ENCODE measurements around the gene TNS3. TPM values are rescaled to one million over a fixed set of nuclear protein-coding genes. Genes with fewer than 3 reads are reported as not detected.

Gene TNS3
- polyA plus RNA-seq, 3 donors, result 5.2 to 30.3 (median 7.9) TPM

DNA sequence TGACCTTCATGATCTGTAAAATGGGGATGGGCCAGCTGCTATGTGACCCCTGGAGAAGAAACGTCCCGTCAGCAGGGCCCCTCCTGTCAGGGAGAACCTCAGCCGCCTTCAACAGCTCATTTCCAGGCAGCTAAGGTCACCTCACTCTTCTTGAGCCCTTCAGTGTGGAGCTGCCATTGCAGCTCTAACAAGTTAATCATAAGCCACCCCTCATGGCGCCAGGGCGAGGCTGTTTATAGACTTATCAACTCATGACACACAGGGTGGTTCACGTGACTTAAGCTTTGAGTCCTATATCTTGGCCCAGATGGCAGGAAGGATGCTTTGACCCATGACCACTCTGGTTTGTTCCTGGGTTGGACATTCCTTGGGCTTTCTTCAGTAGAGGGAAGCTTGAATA lies 315.1 kb downstream of the TNS3 start:
- H2AFZ ChIP-seq (ENCODE audit: insufficient read depth, low read depth, low read length, poor library complexity, severe bottlenecking), result no peak overlapping the region
- no peak overlapping the region for H3K4me3 ChIP-seq (replicated peaks in 1 of 3; ENCODE audit: low read depth in 2 of 3, low read length in 3 of 3)
- H3K79me2 ChIP-seq (ENCODE audit: insufficient read depth, low read length), result no peaks in the 10 kb centered on the region
- DNase-seq, result no peak
- H3K4me1 ChIP-seq (ENCODE audit: control insufficient read depth in 1 of 2, insufficient read depth in 2 of 2, low read length in 2 of 2), result no peaks in the 10 kb centered on the region
- Mint-ChIP-seq H3K9me3 (peaks cover 0 to 4% (median 2%) of the 10 kb centered on the region in 7 donors), H3K27ac (peak overlapping the region in 1 of 7 donors; percentile 49), H3K36me3 (no peaks in the 10 kb centered on the region), H3K27me3 (ENCODE audit: low read depth in 3 of 3) (peaks cover 0 to 6% (median 0%) of the 10 kb centered on the region in 3 donors), H3K4me3 (no peak overlapping the region), H3K4me1 (peaks cover 12% of the 10 kb centered on the region)
- TF ChIP-seq, protein P1, sequence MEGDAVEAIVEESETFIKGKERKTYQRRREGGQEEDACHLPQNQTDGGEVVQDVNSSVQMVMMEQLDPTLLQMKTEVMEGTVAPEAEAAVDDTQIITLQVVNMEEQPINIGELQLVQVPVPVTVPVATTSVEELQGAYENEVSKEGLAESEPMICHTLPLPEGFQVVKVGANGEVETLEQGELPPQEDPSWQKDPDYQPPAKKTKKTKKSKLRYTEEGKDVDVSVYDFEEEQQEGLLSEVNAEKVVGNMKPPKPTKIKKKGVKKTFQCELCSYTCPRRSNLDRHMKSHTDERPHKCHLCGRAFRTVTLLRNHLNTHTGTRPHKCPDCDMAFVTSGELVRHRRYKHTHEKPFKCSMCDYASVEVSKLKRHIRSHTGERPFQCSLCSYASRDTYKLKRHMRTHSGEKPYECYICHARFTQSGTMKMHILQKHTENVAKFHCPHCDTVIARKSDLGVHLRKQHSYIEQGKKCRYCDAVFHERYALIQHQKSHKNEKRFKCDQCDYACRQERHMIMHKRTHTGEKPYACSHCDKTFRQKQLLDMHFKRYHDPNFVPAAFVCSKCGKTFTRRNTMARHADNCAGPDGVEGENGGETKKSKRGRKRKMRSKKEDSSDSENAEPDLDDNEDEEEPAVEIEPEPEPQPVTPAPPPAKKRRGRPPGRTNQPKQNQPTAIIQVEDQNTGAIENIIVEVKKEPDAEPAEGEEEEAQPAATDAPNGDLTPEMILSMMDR (IDR thresholded peaks at IDR 0.05), result no peak
- intact Hi-C loops (cut with micrococcal nuclease), result loop anchor here (2.0 to 5.0 kb wide), 2 partner anchors 551 to 552 kb away; no protein-coding TSS in a partner anchor
- WGBS (ENCODE audit: insufficient coverage), result 100% methylated on average over 5 of the region's 6 CpGs
- no peaks in the 10 kb centered on the region for H3K36me3 ChIP-seq (replicated peaks in 1 of 2; ENCODE audit: control insufficient read depth in 1 of 2, insufficient read depth in 2 of 2, low read length in 2 of 2)
- no peak overlapping the region for H3K9ac ChIP-seq (ENCODE audit: insufficient read depth, low read length, poor library complexity, severe bottlenecking)
- no peaks in the 10 kb centered on the region for H3K9me3 ChIP-seq (replicated peaks in 1 of 2; ENCODE audit: control insufficient read depth in 1 of 2, insufficient read depth in 1 of 2, low read length in 2 of 2)
- no peaks in the 10 kb centered on the region for H4K20me1 ChIP-seq (ENCODE audit: insufficient read depth, low read length)
- no peak overlapping the region for H3K4me2 ChIP-seq (replicated peaks; ENCODE audit: extremely low read depth, low read length, poor library complexity, severe bottlenecking)
- no peaks in the 10 kb centered on the region for H3K27me3 ChIP-seq (ENCODE audit: control insufficient read depth in 2 of 2, insufficient read depth in 2 of 2, low read length in 2 of 2)
- H3K27ac ChIP-seq (ENCODE audit: low read depth in 1 of 2, low read length in 2 of 2), result no peak overlapping the region

DNA sequence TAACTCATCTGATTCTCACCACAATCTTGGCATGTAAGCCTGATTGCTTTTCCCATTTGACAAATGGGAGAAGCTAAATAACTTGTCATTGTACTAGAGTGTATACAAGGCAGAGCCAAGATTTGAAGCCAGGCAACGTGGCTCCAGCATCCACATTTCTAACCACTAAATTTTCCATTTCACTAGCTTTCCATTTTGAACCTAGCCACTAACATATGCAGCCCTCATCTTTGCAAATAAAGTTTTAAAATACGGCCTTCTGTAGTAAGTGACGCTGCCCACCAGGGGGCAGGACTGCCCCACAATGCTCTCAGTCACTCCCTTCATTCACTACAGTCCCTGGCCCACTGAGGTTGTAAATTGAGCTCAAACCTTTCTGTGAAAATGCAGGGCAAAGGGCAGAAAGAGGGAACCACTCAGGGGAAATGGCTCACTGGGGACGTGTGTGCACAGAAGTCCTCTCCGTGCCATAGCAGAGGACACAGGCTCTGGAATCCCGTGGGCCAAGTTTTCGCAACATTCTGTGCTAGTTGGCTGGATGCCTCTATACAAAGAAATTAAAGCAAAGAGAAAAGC lies 315.7 kb downstream of the TNS3 start:
- H3K9me3 ChIP-seq (replicated peaks in 1 of 2; ENCODE audit: control insufficient read depth in 1 of 2, insufficient read depth in 1 of 2, low read length in 2 of 2), result no peaks in the 10 kb centered on the region
- Mint-ChIP-seq H3K4me1 (peaks cover 12% of the 10 kb centered on the region), H3K4me3 (no peak overlapping the region), H3K36me3 (no peaks in the 10 kb centered on the region), H3K27ac (peak overlapping the region in 1 of 7 donors; percentile 49), H3K9me3 (peaks cover 0 to 3% (median 0%) of the 10 kb centered on the region in 7 donors), H3K27me3 (ENCODE audit: low read depth in 3 of 3) (peaks cover 0 to 5% (median 0%) of the 10 kb centered on the region in 3 donors)
- TF ChIP-seq, protein P1 (IDR thresholded peaks at IDR 0.05), result peak; percentile 97
- no peak overlapping the region for H3K9ac ChIP-seq (ENCODE audit: insufficient read depth, low read length, poor library complexity, severe bottlenecking)
- H3K27me3 ChIP-seq (ENCODE audit: control insufficient read depth in 2 of 2, insufficient read depth in 2 of 2, low read length in 2 of 2), result no peaks in the 10 kb centered on the region
- no peaks in the 10 kb centered on the region for H4K20me1 ChIP-seq (ENCODE audit: insufficient read depth, low read length)
- WGBS (ENCODE audit: insufficient coverage), result 22% methylated on average over 7 of the region's 7 CpGs
- no peak overlapping the region for H3K4me2 ChIP-seq (replicated peaks; ENCODE audit: extremely low read depth, low read length, poor library complexity, severe bottlenecking)
- DNase-seq, result peak; percentile 22 to 48 (median 41)
- no peaks in the 10 kb centered on the region for H3K4me1 ChIP-seq (ENCODE audit: control insufficient read depth in 1 of 2, insufficient read depth in 2 of 2, low read length in 2 of 2)
- H3K79me2 ChIP-seq (ENCODE audit: insufficient read depth, low read length), result no peaks in the 10 kb centered on the region
- H3K27ac ChIP-seq (ENCODE audit: low read depth in 1 of 2, low read length in 2 of 2), result no peak overlapping the region
- H3K4me3 ChIP-seq (replicated peaks in 1 of 3; ENCODE audit: low read depth in 2 of 3, low read length in 3 of 3), result no peak overlapping the region
- intact Hi-C loops (cut with micrococcal nuclease), result loop anchor here (2.0 to 5.0 kb wide), 2 partner anchors 551 to 553 kb away; no protein-coding TSS in a partner anchor
- H3K36me3 ChIP-seq (replicated peaks in 1 of 2; ENCODE audit: control insufficient read depth in 1 of 2, insufficient read depth in 2 of 2, low read length in 2 of 2), result no peaks in the 10 kb centered on the region
- H2AFZ ChIP-seq (ENCODE audit: insufficient read depth, low read depth, low read length, poor library complexity, severe bottlenecking), result no peak overlapping the region

Measured in CD14-positive monocyte (primary cell).